Measurements from ENCODE around the gene PSENEN.
A peak's percentile ranks its signal among the peaks of the same experiment; 100 is the strongest.
"Not testable (repeated sequence)": the region's sequence is repeated elsewhere in the genome, so short reads cannot be mapped to it uniquely, and the experiment has no call there.

Gene PSENEN

GRCh38 chr19:35718345-35719041, 27.0 kb upstream of the PSENEN start:
- Histone ChIP-seq H3K27me3 (ENCODE audit: control insufficient read depth in 1 of 2, insufficient read depth in 2 of 2, low read length in 2 of 2) (peaks cover 0 to 2% of the 10 kb centered on the region in 2 donors), H3K27ac (ENCODE audit: low read depth, low read length) (peak overlapping the region; percentile 32), H3K4me3 (ENCODE audit: low read depth in 1 of 2, low read length in 2 of 2) (peak overlapping the region; percentile 70 to 93), H3K9ac (ENCODE audit: low read depth in 1 of 2, low read length in 2 of 2) (peak overlapping the region; percentile 71 to 84), H3K4me1 (ENCODE audit: control insufficient read depth in 1 of 2, insufficient read depth in 2 of 2, low read length in 2 of 2) (peaks cover 22 to 30% of the 10 kb centered on the region in 2 donors), H3K9me3 (ENCODE audit: control insufficient read depth in 1 of 2, low read length in 2 of 2) (no peaks in the 10 kb centered on the region), H3K36me3 (ENCODE audit: control insufficient read depth in 1 of 2, insufficient read depth in 2 of 2, low read length in 2 of 2) (peaks cover 16 to 27% of the 10 kb centered on the region in 2 donors)

DNA sequence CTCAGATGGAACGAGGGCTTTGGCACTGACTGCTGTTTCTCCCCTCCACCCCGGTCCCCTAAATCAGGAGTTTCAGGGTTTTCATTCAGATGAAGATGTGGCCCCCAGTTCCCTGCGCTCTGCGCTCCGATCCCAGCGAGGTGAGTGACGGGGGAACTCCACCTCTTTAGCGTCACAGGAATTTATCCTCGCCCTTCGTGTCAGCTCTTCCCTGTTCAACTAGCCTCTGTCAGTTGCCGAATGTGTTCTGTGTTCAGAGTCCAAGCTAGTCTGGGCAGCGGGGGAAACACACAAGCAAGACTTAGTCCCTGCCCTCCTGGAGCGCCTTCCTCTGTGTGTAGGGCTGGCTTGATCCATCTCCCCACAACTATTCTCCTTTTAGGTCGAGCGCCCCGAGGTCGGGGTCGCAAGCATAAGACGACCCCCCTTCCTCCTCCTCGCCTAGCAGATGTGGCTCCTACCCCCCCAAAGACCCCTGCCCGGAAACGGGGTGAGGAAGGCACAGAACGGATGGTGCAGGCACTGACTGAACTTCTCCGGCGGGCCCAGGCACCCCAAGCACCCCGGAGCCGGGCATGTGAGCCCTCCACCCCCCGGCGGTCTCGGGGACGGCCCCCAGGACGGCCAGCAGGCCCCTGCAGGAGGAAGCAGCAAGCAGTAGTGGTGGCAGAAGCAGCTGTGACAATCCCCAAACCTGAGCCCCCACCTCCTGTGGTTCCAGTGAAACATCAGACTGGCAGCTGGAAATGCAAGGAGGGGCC, 25.9 kb upstream of the PSENEN start:
- Histone ChIP-seq H3K27ac (ENCODE audit: low read depth, low read length) (no peak overlapping the region), H3K4me3 (ENCODE audit: low read depth in 1 of 2, low read length in 2 of 2) (peak overlapping the region; percentile 70 to 93), H3K36me3 (ENCODE audit: control insufficient read depth in 1 of 2, insufficient read depth in 2 of 2, low read length in 2 of 2) (peaks cover 26 to 38% of the 10 kb centered on the region in 2 donors), H3K9ac (ENCODE audit: low read depth in 1 of 2, low read length in 2 of 2) (peak overlapping the region in 1 of 2 donors; percentile 71), H3K4me1 (ENCODE audit: control insufficient read depth in 1 of 2, insufficient read depth in 2 of 2, low read length in 2 of 2) (peaks cover 22 to 30% of the 10 kb centered on the region in 2 donors), H3K27me3 (ENCODE audit: control insufficient read depth in 1 of 2, insufficient read depth in 2 of 2, low read length in 2 of 2) (no peaks in the 10 kb centered on the region), H3K9me3 (ENCODE audit: control insufficient read depth in 1 of 2, low read length in 2 of 2) (no peaks in the 10 kb centered on the region)

GRCh38 chr19:35720163-35720524, 25.3 kb upstream of the PSENEN start:
- Histone ChIP-seq H3K36me3 (ENCODE audit: control insufficient read depth in 1 of 2, insufficient read depth in 2 of 2, low read length in 2 of 2) (peaks cover 26 to 44% of the 10 kb centered on the region in 2 donors), H3K4me3 (ENCODE audit: low read depth in 1 of 2, low read length in 2 of 2) (no peak overlapping the region), H3K27me3 (ENCODE audit: control insufficient read depth in 1 of 2, insufficient read depth in 2 of 2, low read length in 2 of 2) (no peaks in the 10 kb centered on the region), H3K4me1 (ENCODE audit: control insufficient read depth in 1 of 2, insufficient read depth in 2 of 2, low read length in 2 of 2) (peaks cover 21 to 28% of the 10 kb centered on the region in 2 donors), H3K9ac (ENCODE audit: low read depth in 1 of 2, low read length in 2 of 2) (no peak overlapping the region), H3K9me3 (ENCODE audit: control insufficient read depth in 1 of 2, low read length in 2 of 2) (no peaks in the 10 kb centered on the region), H3K27ac (ENCODE audit: low read depth, low read length) (no peak overlapping the region)

DNA sequence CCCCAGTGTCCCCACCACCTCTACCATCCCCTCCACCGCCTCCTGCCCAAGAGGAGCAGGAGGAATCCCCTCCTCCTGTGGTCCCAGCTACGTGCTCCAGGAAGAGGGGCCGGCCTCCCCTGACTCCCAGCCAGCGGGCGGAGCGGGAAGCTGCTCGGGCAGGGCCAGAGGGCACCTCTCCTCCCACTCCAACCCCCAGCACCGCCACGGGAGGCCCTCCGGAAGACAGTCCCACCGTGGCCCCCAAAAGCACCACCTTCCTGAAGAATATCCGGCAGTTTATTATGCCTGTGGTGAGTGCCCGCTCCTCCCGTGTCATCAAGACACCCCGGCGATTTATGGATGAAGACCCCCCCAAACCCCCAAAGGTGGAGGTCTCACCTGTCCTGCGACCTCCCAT, 24.8 kb upstream of the PSENEN start:
- no peak overlapping the region for H3K4me3 ChIP-seq (ENCODE audit: low read depth in 1 of 2, low read length in 2 of 2)
- H3K27me3 ChIP-seq (ENCODE audit: control insufficient read depth in 1 of 2, insufficient read depth in 2 of 2, low read length in 2 of 2), result no peaks in the 10 kb centered on the region
- peaks cover 31 to 49% of the 10 kb centered on the region in 2 donors for H3K36me3 ChIP-seq (ENCODE audit: control insufficient read depth in 1 of 2, insufficient read depth in 2 of 2, low read length in 2 of 2)
- no peak overlapping the region for H3K27ac ChIP-seq (ENCODE audit: low read depth, low read length)
- peaks cover 16 to 23% of the 10 kb centered on the region in 2 donors for H3K4me1 ChIP-seq (ENCODE audit: control insufficient read depth in 1 of 2, insufficient read depth in 2 of 2, low read length in 2 of 2)
- no peaks in the 10 kb centered on the region for H3K9me3 ChIP-seq (ENCODE audit: control insufficient read depth in 1 of 2, low read length in 2 of 2)
- H3K9ac ChIP-seq (ENCODE audit: low read depth in 1 of 2, low read length in 2 of 2), result no peak overlapping the region

- H3K9me3 ChIP-seq (ENCODE audit: control insufficient read depth in 1 of 2, low read length in 2 of 2), result no peaks in the 10 kb centered on the region
- H3K36me3 ChIP-seq (ENCODE audit: control insufficient read depth in 1 of 2, insufficient read depth in 2 of 2, low read length in 2 of 2), result peaks cover 39 to 56% of the 10 kb centered on the region in 2 donors
Measured at GRCh38 chr19:35721374-35721773, 24.1 kb upstream of the PSENEN start.

GRCh38 chr19:35722461-35722860, 23.0 kb upstream of the PSENEN start:
- Histone ChIP-seq H3K4me1 (ENCODE audit: control insufficient read depth in 1 of 2, insufficient read depth in 2 of 2, low read length in 2 of 2) (peaks cover 9 to 13% of the 10 kb centered on the region in 2 donors), H3K27me3 (ENCODE audit: control insufficient read depth in 1 of 2, insufficient read depth in 2 of 2, low read length in 2 of 2) (no peaks in the 10 kb centered on the region), H3K9ac (ENCODE audit: low read depth in 1 of 2, low read length in 2 of 2) (no peak overlapping the region), H3K9me3 (ENCODE audit: control insufficient read depth in 1 of 2, low read length in 2 of 2) (no peaks in the 10 kb centered on the region), H3K27ac (ENCODE audit: low read depth, low read length) (no peak overlapping the region), H3K36me3 (ENCODE audit: control insufficient read depth in 1 of 2, insufficient read depth in 2 of 2, low read length in 2 of 2) (peaks cover 47 to 67% of the 10 kb centered on the region in 2 donors), H3K4me3 (ENCODE audit: low read depth in 1 of 2, low read length in 2 of 2) (no peak overlapping the region)

More at GRCh38 chr19:35721374-35721773, 24.1 kb upstream of the PSENEN start:
- no peak overlapping the region for H3K4me3 ChIP-seq (ENCODE audit: low read depth in 1 of 2, low read length in 2 of 2)
- H3K4me1 ChIP-seq (ENCODE audit: control insufficient read depth in 1 of 2, insufficient read depth in 2 of 2, low read length in 2 of 2), result peaks cover 9 to 15% of the 10 kb centered on the region in 2 donors
- no peak overlapping the region for H3K9ac ChIP-seq (ENCODE audit: low read depth in 1 of 2, low read length in 2 of 2)
- no peaks in the 10 kb centered on the region for H3K27me3 ChIP-seq (ENCODE audit: control insufficient read depth in 1 of 2, insufficient read depth in 2 of 2, low read length in 2 of 2)
- no peak overlapping the region for H3K27ac ChIP-seq (ENCODE audit: low read depth, low read length)

DNA sequence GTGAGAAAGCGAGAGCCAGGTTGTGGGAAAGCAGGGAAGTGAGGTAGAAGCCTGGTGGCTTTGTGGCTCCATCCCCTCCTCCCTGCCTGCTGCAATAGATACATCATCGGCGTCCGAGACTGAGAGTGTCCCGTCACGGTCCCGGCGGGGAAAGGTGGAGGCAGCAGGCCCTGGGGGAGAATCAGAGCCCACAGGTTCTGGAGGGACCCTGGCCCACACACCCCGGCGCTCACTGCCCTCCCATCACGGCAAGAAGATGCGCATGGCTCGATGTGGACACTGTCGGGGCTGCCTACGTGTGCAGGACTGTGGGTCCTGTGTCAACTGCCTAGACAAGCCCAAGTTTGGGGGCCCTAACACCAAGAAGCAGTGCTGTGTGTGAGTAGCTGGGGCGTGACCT, 22.6 kb upstream of the PSENEN start:
- H3K9ac ChIP-seq (ENCODE audit: low read depth in 1 of 2, low read length in 2 of 2), result no peak overlapping the region

GRCh38 chr19:35723671-35724070, 21.8 kb upstream of the PSENEN start:
- Histone ChIP-seq H3K27ac (ENCODE audit: low read depth, low read length) (no peak overlapping the region), H3K9me3 (ENCODE audit: control insufficient read depth in 1 of 2, low read length in 2 of 2) (no peaks in the 10 kb centered on the region), H3K4me3 (ENCODE audit: low read depth in 1 of 2, low read length in 2 of 2) (no peak overlapping the region), H3K4me1 (ENCODE audit: control insufficient read depth in 1 of 2, insufficient read depth in 2 of 2, low read length in 2 of 2) (peaks cover 9 to 10% of the 10 kb centered on the region in 2 donors), H3K9ac (ENCODE audit: low read depth in 1 of 2, low read length in 2 of 2) (no peak overlapping the region), H3K36me3 (ENCODE audit: control insufficient read depth in 1 of 2, insufficient read depth in 2 of 2, low read length in 2 of 2) (peaks cover 58 to 79% of the 10 kb centered on the region in 2 donors), H3K27me3 (ENCODE audit: control insufficient read depth in 1 of 2, insufficient read depth in 2 of 2, low read length in 2 of 2) (no peaks in the 10 kb centered on the region)

More for the DNA sequence above, 22.6 kb upstream of the PSENEN start:
- Histone ChIP-seq H3K4me1 (ENCODE audit: control insufficient read depth in 1 of 2, insufficient read depth in 2 of 2, low read length in 2 of 2) (peaks cover 9 to 13% of the 10 kb centered on the region in 2 donors), H3K9me3 (ENCODE audit: control insufficient read depth in 1 of 2, low read length in 2 of 2) (no peaks in the 10 kb centered on the region), H3K36me3 (ENCODE audit: control insufficient read depth in 1 of 2, insufficient read depth in 2 of 2, low read length in 2 of 2) (peaks cover 50 to 71% of the 10 kb centered on the region in 2 donors), H3K4me3 (ENCODE audit: low read depth in 1 of 2, low read length in 2 of 2) (no peak overlapping the region), H3K27ac (ENCODE audit: low read depth, low read length) (no peak overlapping the region), H3K27me3 (ENCODE audit: control insufficient read depth in 1 of 2, insufficient read depth in 2 of 2, low read length in 2 of 2) (no peaks in the 10 kb centered on the region)

DNA sequence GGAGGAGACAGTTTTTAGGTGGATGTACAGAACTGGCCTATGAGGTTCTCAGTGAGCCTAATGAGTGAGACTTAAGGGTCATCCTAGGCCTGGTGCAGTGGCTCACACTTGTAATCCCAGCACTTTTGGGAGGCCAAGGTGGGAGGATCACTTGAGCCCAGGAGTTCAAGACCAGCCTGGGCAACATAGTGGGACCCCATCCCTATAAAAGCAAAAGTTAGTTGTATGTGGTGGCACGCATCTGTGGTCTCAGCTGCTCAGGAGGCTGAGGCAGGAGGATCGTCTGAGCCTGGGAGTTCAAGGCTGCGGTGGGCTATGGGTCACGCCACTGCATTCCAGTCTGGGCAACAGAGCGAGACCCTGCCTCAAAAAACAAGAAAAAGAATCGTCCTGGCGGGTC, 21.3 kb upstream of the PSENEN start:
- peaks cover 62 to 83% of the 10 kb centered on the region in 2 donors for H3K36me3 ChIP-seq (ENCODE audit: control insufficient read depth in 1 of 2, insufficient read depth in 2 of 2, low read length in 2 of 2)
- not testable (repeated sequence) for H3K4me3 ChIP-seq (ENCODE audit: low read depth in 1 of 2, low read length in 2 of 2); H3K9ac ChIP-seq (ENCODE audit: low read depth in 1 of 2, low read length in 2 of 2); H3K27ac ChIP-seq (ENCODE audit: low read depth, low read length); H3K27me3 ChIP-seq (ENCODE audit: control insufficient read depth in 1 of 2, insufficient read depth in 2 of 2, low read length in 2 of 2); H3K4me1 ChIP-seq (ENCODE audit: control insufficient read depth in 1 of 2, insufficient read depth in 2 of 2, low read length in 2 of 2); H3K9me3 ChIP-seq (ENCODE audit: control insufficient read depth in 1 of 2, low read length in 2 of 2)

- Histone ChIP-seq H3K36me3 (ENCODE audit: control insufficient read depth in 1 of 2, insufficient read depth in 2 of 2, low read length in 2 of 2) (peaks cover 67 to 88% of the 10 kb centered on the region in 2 donors), H3K9ac (ENCODE audit: low read depth in 1 of 2, low read length in 2 of 2) (no peak overlapping the region)
Measured at GRCh38 chr19:35724560-35724959, 20.9 kb upstream of the PSENEN start.

More at GRCh38 chr19:35724560-35724959, 20.9 kb upstream of the PSENEN start:
- Histone ChIP-seq H3K4me1 (ENCODE audit: control insufficient read depth in 1 of 2, insufficient read depth in 2 of 2, low read length in 2 of 2) (peaks cover under 1 to 1% of the 10 kb centered on the region in 2 donors), H3K4me3 (ENCODE audit: low read depth in 1 of 2, low read length in 2 of 2) (no peak overlapping the region), H3K27me3 (ENCODE audit: control insufficient read depth in 1 of 2, insufficient read depth in 2 of 2, low read length in 2 of 2) (no peaks in the 10 kb centered on the region), H3K9me3 (ENCODE audit: control insufficient read depth in 1 of 2, low read length in 2 of 2) (no peaks in the 10 kb centered on the region), H3K27ac (ENCODE audit: low read depth, low read length) (no peak overlapping the region)

Data from duodenal mucosa (tissue), 2 donors.